ENCODE results near the gene USP25. TPM values are rescaled to one million over a fixed set of nuclear protein-coding genes. Genes with fewer than 3 reads are reported as not detected.
"Not testable (repeated sequence)": the region's sequence is repeated elsewhere in the genome, so short reads cannot be mapped to it uniquely, and the experiment has no call there.

USP25 gene
- total RNA-seq, 6 donors from 2014 or later, result 44.1 to 120 (median 61.5) TPM

DNA sequence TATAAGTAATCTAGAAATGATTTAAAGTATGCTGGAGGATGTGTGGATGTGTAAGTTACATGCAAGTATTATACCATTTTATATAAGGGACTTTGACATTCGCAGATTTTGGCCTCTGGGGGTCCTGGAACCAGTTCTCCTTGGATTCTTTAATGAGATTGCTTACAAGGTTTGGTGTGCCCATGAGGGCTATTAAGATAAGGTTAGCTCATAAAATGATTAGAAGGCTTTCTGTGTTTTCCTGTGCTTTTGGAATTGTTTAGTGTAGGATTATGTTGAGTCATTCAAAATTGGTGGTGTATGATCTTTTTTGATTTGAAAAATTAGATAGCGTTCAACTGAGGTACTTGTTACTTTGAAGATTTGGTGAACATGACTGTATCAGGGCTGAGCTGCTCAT is 5.6 kb downstream of the USP25 start:
- H3K27me3 ChIP-seq, result no peaks in the 10 kb centered on the region
- 89 to 96% methylated on average over 2 of the region's 2 CpGs for WGBS, 2 donors
- H3K4me1 ChIP-seq, result peaks cover 38 to 65% (median 59%) of the 10 kb centered on the region in 4 donors
- H3K27ac ChIP-seq, result peak overlapping the region in 2 of 4 donors; percentile 3 to 53
- TF ChIP-seq POLR2A (IDR thresholded peaks at IDR 0.05) (no peak), POLR2AphosphoS5 (IDR thresholded peaks at IDR 0.05) (no peak), EP300 (IDR thresholded peaks at IDR 0.05) (no peak)
- TF ChIP-seq, protein P1, sequence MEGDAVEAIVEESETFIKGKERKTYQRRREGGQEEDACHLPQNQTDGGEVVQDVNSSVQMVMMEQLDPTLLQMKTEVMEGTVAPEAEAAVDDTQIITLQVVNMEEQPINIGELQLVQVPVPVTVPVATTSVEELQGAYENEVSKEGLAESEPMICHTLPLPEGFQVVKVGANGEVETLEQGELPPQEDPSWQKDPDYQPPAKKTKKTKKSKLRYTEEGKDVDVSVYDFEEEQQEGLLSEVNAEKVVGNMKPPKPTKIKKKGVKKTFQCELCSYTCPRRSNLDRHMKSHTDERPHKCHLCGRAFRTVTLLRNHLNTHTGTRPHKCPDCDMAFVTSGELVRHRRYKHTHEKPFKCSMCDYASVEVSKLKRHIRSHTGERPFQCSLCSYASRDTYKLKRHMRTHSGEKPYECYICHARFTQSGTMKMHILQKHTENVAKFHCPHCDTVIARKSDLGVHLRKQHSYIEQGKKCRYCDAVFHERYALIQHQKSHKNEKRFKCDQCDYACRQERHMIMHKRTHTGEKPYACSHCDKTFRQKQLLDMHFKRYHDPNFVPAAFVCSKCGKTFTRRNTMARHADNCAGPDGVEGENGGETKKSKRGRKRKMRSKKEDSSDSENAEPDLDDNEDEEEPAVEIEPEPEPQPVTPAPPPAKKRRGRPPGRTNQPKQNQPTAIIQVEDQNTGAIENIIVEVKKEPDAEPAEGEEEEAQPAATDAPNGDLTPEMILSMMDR (IDR thresholded peaks at IDR 0.05), result no peak
- H3K9me3 ChIP-seq, result no peaks in the 10 kb centered on the region
- no peak overlapping the region for H3K4me3 ChIP-seq
- DNase-seq, result no peak
- ATAC-seq (ENCODE audit: low FRiP score in 2 of 2), result no peak
- H3K36me3 ChIP-seq, result no peaks in the 10 kb centered on the region

DNA sequence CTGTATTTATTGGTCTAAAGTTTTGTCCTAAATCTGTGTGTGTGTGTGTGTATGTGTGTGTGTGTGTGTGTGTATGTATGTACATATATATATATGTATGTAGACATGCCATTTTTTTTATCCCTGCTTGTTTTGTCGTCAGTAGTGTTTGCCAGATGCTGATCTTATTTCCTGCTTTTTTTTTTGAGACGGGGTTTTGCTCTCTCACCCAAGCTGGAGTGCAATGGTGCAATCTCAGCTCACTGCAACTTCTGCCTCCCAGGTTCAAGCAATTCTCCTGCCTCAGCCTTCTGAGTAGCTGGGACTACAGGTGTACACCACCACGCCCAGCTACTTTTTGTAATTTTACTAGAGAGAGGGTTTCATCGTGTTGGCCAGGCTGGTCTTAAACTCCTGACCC is 6.1 kb downstream of the USP25 start:
- peak overlapping the region in 1 of 4 donors; percentile 7 for H3K4me3 ChIP-seq

DNA sequence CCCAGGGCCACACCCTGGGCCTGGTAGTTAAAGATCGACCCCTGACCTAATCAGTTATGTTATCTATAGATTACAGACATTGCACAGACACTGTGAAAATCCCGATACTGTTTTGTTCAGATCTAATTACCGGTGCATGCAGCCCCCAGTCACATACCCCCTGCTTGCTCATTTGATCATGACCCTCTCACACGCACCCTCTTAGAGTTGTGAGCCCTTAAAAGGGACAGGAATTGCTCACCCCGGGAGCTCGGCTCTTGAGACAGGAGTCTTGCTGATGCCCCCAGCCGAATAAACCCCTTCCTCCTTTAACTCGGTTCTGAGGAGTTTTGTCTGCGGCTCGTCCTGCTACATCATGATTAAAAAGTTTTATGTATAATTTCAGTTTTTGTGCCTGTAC is 9.0 kb downstream of the USP25 start:
- 74 to 82% methylated on average over 10 of the region's 10 CpGs for WGBS, 2 donors
- not testable (repeated sequence) for H3K36me3 ChIP-seq; ATAC-seq (ENCODE audit: low FRiP score in 2 of 2); H3K9me3 ChIP-seq; DNase-seq; H3K4me3 ChIP-seq; H3K27me3 ChIP-seq
- Histone ChIP-seq H3K27ac (peak overlapping the region in 1 of 4 donors; percentile 1), H3K4me1 (peaks cover 58 to 73% (median 64%) of the 10 kb centered on the region in 4 donors)

More for the DNA sequence above, 6.1 kb downstream of the USP25 start:
- Histone ChIP-seq H3K4me1 (peaks cover 43 to 66% (median 61%) of the 10 kb centered on the region in 4 donors), H3K27ac (peak overlapping the region in 2 of 4 donors; percentile 3 to 53)
- peak in 1 of 2 donors; percentile 41 for DNase-seq
- WGBS, 2 donors, result 31 to 37% methylated on average over 4 of the region's 4 CpGs
- not testable (repeated sequence) for H3K9me3 ChIP-seq; H3K36me3 ChIP-seq; ATAC-seq (ENCODE audit: low FRiP score in 2 of 2); H3K27me3 ChIP-seq

DNA sequence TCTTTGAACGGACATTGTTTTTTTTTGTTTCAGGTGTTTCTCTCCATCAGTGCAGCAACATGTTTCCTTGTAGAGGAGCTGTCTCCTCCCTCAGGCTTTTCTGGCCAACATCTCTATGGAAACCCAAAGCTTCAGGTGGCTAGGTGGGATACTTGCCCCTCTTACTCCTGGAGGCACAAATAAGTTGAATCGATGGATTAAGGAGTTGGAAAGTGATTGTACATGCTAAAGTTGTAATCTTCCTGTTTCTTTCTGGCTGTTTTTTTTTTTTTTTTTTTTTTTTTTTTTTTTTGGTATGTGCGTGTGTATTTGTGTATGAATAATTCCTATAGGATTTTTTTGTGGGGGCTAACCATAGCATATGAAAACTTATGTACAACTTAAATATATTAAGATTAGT is 10.6 kb downstream of the USP25 start:
- no peaks in the 10 kb centered on the region for H3K27me3 ChIP-seq
- DNase-seq (no peak), ATAC-seq (ENCODE audit: low FRiP score in 2 of 2) (no peak)
- H3K4me3 ChIP-seq, result no peak overlapping the region
- H3K4me1 ChIP-seq, result peaks cover 50 to 60% (median 57%) of the 10 kb centered on the region in 4 donors
- no peak for TF ChIP-seq EP300 (IDR thresholded peaks at IDR 0.05)
- no peak for TF ChIP-seq POLR2A (IDR thresholded peaks at IDR 0.05)
- TF ChIP-seq, protein P1 (IDR thresholded peaks at IDR 0.05), result no peak
- no peak for TF ChIP-seq POLR2AphosphoS5 (IDR thresholded peaks at IDR 0.05)
- H3K36me3 ChIP-seq, result no peaks in the 10 kb centered on the region
- 59 to 82% methylated on average over 3 of the region's 3 CpGs for WGBS, 2 donors
- H3K9me3 ChIP-seq, result no peaks in the 10 kb centered on the region
- H3K27ac ChIP-seq, result no peak overlapping the region

DNA sequence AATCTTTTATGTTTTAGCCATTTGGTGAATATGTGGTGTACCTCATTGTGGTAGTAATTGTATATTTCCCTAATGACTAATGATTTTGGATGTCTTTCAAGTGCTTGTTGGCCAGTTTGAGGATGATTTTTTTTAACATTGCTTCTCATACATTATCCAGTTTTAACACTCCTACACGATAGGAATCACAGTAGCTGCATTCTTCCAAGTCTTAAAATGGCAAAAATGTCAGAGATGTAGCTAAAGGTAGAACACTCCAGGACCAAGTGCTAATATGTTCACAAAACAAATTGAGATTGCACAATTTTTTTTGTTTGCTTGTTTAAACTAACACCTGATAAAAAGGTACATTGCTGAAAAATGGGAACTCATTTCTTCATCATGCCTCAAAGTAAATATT is 11.7 kb downstream of the USP25 start:
- no peaks in the 10 kb centered on the region for H3K36me3 ChIP-seq
- TF ChIP-seq, protein P1 (IDR thresholded peaks at IDR 0.05), result no peak
- H3K4me1 ChIP-seq, result peaks cover 44 to 51% (median 47%) of the 10 kb centered on the region in 4 donors
- ATAC-seq (ENCODE audit: low FRiP score in 2 of 2) (no peak), DNase-seq (no peak)
- H3K9me3 ChIP-seq, result no peaks in the 10 kb centered on the region
- H3K27me3 ChIP-seq, result no peaks in the 10 kb centered on the region
- H3K27ac ChIP-seq, result no peak overlapping the region
- WGBS, 2 donors, result 50 to 55% methylated on average over 1 of the region's 1 CpG
- H3K4me3 ChIP-seq, result no peak overlapping the region

DNA sequence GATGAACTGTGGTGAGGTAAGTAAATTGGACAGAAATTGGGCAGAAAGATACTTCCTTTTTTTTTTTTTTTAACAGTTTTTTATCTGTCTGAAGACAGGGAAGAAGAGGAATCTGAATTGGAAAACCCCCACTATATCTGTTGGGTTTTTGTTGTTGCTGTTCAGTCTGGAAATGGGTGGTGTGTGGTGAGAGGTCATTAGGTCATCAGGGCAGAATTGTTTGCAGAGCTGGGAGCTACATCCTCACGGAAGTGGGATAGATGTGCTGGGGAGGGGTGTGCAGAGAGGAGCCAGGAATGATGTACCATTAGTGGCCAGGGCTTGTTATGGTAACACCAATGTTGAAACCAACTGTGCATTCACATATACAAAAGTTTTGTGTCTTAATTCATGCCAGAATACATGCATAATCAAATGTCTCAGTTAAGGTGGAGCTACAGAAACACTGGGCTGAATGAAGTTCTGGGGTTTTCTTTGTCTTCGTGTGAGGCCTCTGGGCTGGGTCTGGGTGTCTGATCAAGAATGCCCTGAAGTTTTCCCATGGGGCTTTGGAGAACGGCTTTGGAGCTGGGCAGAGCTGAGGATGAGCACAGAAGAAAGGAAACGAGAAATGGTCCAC is 12.4 kb downstream of the USP25 start:
- Histone ChIP-seq H3K27ac (peak overlapping the region in 2 of 4 donors; percentile 13 to 50), H3K4me1 (peaks cover 44 to 47% (median 46%) of the 10 kb centered on the region in 4 donors)
- 65 to 67% methylated on average over 4 of the region's 4 CpGs for WGBS, 2 donors

More for the DNA sequence above, 12.4 kb downstream of the USP25 start:
- Histone ChIP-seq H3K27me3 (no peaks in the 10 kb centered on the region), H3K36me3 (no peaks in the 10 kb centered on the region), H3K4me3 (no peak overlapping the region), H3K9me3 (no peaks in the 10 kb centered on the region)
- DNase-seq (no peak), ATAC-seq (ENCODE audit: low FRiP score in 2 of 2) (no peak)
- no peak for TF ChIP-seq POLR2AphosphoS5 (IDR thresholded peaks at IDR 0.05)
- TF ChIP-seq, protein P1 (IDR thresholded peaks at IDR 0.05), result no peak
- no peak for TF ChIP-seq POLR2A (IDR thresholded peaks at IDR 0.05)
- TF ChIP-seq EP300 (IDR thresholded peaks at IDR 0.05), result no peak
